NCI-H82 (cell line): ENCODE results near the gene NDEL1.

ENCODE experiments used
- DNase-seq: peaks from one replicate; lab custom pipeline; 2025; lab: John Stamatoyannopoulos, UW

Gene NDEL1

DNA sequence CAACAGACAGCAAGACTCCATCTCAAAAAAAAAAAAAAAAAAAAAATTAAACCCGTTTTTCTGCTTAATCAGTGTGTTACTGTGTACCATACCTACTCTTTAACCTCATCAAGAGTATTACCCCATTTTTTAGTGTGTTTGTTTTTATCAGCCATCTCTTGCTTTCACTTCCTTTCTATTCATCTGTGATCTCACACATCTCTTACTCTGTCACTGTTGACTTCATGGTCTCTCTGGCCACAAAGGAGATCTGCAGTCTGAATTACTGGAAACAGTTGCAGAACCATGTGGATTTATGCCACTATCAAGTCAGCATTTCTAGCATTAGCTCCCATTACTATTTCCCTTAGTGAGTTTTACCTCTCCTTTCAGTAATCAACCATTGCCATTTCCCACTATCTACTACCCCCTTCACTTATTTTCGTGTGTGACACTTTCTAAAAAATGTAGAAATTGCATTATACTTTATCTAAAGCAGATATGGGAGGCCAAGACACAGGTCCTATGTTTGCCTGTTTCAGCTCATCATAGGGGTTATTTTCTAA, 20.1 kb downstream of the NDEL1 start:
- DNase-seq, result no peak

DNA sequence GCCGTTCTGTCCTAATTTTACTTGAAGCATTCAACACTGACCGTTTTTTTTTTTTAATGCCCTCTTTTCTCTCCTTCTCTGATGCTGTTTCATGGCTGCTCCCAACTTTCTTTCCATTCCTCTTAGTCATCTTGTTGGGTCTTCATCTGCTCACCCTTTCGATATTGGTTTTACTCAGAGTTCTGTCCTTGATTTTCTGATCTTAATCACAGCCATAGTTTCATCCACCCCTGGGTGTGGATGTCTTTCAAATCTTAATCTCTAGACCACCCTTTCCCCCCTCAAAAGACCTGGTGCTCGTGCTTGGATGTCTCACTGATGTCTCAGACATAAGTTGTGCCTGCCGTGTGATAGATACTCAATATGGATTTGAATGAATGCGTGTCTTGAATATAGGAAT, 22.4 kb downstream of the NDEL1 start:
- DNase-seq, result no peak

DNA sequence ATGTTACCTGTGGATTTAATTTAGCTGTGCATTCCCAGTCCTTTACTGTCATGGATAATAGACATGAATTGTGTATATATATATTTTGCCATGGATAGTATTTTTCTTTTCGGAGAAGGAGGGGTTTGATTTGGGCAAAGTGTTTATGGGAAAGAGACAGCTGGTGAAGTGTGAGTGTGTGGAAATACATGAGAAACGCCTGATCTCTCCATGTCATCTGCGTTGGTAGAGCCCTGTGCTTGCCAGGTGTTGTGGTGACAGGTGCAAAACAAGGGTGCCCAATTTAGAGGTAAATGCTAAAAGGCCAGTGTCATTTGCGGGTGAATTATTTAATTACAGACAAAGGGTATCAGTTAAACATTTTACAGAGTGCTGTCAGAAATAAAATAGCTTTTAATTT, 23.4 kb downstream of the NDEL1 start:
- no peak for DNase-seq

DNA sequence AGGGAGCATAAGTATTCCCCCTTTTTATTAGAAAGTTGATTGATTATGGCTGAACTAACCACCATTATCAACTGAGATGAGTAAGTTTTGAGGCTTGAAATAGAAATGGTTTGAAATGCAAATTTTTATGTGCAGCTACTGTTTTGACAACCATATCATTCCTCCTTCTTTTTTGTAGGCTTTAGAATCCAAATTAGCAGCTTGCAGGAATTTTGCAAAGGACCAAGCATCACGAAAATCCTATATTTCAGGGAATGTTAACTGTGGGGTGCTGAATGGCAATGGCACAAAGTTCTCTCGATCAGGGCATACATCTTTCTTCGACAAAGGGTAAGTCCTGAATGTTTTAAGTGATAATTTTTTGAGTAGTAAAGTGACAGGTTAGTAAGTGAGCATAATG, 24.1 kb downstream of the NDEL1 start:
- DNase-seq, result no peak

DNA sequence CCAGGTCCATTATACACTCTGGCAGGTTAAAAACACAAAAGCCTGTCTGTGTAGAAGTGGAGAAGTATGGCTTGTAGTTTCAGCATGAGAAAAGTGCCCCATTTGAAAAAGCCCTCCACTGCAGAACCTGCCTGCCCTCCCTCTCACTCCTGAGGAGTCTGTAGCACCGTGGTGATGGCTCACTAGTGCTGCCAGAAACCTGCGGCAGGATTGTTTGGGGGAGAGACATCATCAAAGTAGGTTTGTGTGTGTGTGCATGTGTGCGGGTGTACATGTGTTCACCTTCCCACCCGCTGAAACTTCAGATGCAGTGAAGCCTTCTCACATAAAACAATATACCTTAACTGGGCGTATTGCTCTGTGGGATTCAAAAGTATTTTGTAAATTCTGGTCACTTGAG, 26.9 kb downstream of the NDEL1 start:
- no peak for DNase-seq

DNA sequence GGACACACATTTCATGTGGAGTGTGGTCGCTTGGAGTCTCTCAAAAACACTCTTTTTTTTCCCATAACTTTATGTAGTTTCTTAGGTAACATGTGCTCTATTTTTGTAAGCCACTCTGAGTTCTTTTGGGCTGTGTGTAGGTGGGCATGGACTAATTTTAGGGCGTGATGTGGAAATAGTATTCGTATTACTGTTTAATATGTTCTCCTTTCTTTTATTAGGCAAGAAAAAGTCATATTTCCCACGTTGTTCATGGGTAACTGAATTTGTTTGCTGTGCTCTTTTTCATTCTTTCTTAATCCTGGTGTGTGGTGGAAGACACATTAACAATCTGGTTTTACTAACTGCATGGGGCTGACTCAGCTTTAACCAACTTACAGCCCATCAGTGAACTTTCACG, 27.4 kb downstream of the NDEL1 start:
- no peak for DNase-seq

DNA sequence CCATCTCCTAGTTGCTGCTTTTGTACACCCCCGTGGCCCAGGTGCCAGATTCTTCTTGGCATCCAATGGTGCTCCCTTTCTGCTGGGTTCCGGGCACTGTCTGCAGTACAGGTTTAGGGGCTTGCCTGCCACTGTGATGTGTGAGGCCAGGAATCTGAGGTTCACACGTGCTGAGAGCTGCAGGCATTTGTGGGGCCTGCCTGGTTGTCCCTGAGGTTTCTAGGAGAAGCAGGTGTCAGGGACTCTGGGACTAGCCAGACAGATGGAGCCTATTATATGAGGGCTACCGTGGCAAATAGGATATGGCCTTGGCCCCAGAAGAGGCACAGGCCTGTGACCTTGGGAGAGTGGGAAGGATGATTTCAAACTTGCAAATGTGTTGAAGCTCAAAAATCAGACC, 29.3 kb downstream of the NDEL1 start:
- peak; percentile 25 for DNase-seq

DNA sequence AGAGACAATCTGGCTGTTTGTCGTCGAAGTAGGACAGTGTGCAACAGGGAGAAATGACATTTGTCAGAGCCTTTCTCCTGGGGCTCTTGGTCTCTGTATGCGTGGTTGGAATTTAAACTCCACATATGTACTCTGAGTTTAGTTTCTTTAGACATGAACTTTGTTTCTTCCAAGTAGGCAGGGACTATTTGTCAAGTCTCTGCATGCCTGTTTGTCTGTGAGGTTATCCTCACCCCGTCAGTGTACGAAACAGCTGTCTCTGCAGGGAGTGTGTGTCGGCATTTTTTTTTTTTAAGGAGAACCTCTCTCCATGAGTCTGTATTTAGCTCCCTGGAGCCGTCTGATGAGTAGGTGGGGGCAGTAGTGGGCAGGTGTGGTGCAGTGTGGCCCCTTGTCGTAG, 29.7 kb downstream of the NDEL1 start:
- DNase-seq, result no peak

DNA sequence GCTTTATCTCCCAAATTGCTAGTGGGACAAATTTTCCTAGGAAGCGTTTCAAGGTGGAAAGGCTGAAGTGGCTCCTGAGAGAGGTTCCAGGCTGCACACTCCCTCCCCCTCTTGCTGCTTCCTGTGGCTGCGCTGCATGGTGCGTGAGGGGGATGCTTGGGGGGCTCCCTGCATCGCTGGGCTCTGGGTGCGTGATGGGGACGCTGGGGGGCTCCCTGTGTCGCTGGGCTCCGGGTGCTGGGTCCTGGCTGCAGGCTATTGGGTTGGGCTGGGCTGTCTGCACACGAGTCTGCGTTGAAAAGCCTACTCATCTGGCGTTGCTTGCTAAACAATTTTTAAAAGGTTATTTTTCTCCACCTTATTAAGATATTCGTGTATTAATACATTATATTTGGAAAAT, 30.1 kb downstream of the NDEL1 start:
- DNase-seq, result no peak

DNA sequence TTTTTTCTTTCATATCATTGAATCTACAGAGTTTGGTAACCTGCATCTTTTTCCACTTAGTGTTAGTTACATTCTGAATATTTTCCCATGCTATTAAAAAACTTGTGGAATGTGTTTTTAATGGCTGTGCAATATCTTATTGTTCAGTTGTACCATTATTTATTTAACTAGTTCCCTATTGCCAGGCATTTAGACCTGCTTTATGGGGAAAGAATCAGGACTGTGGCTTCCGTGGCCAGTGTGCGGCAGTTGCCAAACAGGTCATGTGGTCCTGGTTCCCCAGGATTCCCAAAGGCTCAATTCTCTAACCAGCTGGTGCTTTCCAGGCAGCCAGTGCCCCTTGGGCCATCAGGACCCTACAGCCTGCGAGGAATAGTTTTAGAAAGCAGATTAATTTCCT, 30.8 kb downstream of the NDEL1 start:
- DNase-seq, result no peak

DNA sequence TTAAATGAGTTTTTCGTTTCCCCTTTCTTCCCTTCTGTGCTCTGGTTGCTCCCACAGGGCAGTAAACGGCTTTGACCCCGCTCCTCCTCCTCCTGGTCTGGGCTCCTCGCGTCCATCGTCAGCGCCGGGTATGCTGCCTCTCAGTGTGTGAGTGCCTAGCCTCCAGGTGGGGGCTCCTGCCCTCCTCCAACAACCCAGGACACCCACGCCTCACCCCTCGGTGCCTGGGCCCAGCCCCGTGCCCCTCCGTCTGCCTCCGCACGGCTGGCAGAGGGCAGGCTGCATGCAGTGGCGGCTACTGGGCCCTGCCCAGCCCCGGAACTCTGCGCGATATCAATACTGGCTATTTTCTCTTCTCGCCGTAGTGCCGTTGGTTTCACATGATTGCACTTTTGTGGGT, 31.2 kb downstream of the NDEL1 start:
- no peak for DNase-seq

DNA sequence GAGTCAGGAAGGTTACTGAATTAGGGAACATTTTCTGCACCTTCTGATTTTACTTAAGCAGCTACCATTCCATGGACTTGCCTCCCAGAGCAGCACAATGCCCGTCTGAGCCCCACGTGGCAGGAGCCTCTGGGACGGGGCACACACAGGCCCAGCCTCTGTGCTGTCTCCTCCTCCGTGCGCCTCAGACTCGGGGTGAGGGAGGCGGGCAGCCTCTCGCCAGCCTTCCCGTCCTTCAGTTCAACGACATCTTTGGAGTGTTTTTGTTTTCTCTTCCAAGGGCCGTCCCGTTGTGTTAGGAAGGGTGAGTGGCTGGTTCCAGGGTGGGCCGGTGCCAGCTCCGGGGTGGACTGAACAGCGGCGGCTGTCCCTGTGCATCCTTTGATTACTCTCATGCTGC, 31.8 kb downstream of the NDEL1 start:
- no peak for DNase-seq

DNA sequence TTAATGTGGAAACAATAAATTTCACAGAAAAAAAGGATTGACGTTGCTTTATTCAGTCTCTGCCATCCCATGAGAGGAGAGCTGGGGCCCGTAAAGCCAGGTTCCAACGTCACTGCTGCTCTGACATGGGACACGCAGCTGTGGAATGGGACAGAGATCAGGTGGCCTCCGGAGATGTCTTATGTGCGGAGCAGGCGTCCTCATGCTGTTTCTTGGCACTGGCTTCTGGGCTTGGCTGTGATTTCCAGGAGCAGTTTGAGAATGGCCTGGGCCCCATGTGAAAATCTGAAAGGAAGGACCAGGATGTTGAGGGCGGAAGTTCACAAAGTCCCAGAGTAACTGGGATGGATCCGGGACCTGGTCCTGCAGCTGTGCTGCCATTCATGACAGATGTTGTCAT, 32.4 kb downstream of the NDEL1 start:
- no peak for DNase-seq

DNA sequence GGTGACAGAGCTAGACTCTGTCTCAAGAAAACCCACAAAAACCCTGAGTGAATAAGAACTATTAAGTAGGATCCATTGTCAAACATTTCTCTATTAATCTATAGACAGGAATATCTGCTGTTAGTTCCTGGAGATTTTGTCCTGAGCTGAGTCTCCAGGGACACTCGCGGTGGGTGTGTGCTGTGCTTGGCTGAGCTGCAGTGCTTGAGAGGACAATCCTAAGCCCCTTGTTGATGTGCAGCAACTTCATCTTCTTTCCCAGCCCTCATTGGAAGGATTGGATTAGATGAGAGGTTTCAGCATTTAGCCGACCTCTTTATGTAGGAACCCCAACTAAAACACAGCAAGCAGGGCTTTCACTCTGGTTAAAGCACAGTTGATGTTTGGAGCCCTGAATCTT, 33.3 kb downstream of the NDEL1 start:
- peak; percentile 32 for DNase-seq

DNA sequence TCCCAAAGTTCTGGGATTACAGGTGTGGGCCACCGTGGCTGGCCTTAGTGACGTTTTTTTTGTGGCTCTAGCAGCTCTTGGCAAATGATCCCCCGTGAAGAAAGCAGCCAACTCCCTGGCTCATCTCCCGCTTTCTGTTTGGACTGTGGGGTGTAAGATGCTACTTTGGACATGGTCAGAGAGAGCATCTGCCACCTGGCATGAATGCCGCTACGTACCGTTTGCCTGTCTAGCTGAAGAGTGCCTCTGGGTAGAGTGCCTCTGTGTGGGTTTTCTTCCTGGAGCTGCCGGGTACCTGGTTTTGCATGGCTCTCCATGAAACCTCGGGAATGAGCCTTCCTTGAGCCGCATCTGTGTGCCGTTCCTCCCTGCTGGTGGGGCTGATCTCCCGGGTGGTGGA, 34.3 kb downstream of the NDEL1 start:
- DNase-seq, result no peak

DNA sequence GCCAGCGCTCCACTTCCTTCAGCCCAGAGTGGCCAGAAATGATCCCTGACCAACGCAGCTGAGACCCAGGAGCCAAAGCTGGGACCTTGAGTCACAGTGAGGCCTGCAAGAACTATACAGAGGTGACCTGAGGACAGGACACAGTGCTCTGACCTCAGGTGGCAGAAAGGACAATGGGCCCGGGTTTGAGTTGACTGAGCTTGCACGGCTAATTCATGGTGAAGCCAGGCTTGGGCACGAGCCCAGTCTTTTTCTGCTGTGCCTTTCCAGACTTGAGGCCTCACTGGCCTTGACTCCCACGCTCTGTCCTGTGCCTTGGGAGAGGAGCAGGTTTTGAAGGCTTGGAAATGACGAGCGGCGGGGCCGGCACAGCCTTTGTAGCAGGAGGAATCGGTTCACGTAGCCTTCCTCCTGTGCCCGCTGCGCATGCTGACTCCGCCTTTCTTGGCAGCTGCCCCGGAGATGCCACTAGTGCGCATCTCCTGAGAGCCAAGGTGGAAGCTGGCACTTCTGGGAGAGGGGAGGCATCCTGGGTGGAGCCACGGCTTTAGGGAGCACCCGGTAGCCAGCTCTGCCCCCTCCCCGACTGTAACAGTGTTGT, 34.9 kb downstream of the NDEL1 start:
- no peak for DNase-seq

DNA sequence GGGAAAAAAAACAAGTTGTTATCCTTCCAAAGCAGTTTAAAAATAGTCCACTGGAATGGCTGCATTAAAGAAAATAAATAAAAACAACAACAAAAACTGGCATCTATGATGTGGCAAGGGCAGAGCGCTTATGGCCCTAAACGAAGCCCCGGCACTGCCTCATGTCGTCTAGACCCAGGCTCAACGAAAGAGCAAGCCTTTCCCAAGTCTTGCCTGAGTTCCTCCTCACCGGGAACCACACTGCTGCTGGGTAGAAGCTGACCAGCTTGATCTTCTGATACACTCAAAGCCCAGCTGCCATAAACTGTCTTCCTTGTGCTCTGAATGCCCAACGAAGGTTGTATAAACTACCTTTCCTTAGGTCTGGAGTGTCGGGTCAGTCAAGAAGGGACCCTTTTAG, 37.0 kb downstream of the NDEL1 start:
- DNase-seq, result no peak

DNA sequence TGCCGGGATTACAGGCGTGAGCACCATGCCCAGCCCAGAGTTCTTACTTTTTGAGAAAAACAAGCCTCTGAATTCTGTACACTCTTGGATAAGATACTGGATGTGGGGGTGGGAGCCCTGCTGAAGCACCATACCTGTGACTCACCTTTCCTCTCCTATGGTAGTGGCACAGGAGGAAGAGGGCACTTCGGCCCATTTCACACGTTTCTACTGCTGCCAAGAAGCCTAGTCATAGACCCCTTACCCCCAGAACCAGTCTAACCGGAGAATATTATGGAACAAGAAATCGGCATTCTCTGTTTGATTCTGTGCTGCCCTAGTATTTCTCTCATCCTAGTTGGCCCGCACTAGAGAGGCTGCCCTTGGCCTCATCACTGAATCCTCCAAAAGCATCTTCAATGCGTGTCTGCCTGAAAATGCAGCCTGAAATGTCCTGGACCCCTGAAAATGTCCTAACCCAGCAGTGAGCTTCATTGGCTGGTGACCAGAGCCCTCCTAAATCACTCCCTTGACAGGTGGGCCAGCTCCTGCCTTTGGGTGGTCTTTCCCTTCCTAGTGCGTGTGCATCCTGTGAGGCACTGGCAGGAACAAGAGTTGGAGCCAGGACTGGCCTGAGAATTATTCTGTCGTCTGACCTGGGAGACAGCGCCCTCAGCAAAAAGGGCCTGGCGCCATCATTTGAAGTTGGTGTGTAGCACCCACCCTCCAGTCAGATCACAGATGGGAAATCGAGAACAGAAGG, 37.9 kb downstream of the NDEL1 start:
- no peak for DNase-seq

DNA sequence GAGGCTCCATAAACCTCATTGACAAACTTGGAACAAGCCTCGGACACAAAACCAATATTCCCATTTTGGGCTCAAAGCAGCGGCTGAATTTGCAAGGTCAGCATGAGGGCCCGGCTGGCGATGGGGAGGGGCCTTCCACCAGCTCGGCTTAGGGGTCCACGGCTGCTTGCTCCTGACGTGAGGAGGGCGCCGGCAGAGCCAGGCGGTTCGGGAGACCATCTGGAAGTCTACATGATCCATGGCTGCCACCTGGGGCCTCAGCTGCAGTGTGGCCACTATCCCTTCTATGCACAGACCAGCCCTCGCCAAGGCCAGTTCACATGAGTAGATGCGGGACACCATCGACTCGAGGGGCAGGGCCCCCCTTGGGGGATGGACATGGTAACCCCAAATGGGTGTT, 39.1 kb downstream of the NDEL1 start:
- DNase-seq, result no peak

DNA sequence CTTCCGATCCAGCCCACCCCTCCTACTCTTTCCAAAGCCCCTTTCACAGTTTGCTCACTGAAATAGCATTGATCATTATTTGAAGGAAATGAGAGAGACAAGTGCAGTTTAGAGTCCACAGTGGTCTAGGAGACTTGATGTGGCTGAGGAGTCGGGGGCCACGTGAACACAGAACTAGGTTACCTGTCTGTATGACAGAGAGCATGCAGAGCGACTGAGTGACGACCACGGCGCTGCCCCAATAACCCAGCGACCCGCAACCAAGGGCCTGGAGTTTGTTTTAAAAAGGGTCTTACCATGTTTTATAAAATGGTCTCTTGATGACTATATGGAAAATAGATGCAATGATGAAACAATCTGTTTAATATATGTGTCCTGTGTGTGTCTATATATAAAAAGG, 39.5 kb downstream of the NDEL1 start:
- no peak for DNase-seq

DNA sequence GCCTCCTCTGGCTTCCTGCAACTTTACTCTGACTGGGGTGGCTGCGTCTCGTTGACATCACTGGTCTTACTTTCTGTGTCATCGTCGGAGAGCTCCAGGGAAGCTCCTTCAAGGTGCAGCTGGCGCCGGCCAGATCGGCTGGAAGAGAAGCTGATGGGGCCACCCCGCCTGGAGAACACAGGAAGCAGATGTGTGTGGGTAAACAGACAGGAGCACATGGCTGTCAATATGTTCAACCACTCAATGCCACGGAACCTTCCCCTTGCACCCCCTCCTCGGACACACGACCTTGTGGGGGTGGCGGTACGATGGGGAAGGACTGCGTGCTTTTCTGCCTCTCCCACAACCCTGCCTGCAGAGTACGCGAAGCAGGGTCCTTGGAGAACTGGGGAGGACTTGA, 40.1 kb downstream of the NDEL1 start:
- no peak for DNase-seq

DNA sequence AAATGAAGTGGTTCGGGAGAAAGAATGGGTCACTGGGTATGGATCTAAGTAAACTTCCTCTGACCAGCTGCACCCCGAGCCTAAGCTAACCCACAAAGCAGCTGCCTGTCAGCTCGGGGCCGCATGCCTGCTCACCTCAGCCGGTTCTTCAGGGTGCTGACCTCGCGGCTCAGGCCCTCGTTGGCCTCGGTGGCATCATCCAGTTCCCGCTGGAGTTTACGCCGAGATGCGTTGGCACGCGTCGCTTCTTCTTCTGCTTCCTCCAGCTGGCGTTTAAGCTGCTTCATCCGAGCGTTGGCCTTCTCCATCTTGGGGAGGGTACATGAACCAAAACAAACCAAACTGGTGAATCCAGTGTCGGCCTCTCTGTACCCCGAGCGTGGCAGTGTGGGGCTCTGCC, 41.1 kb downstream of the NDEL1 start:
- DNase-seq, result no peak

DNA sequence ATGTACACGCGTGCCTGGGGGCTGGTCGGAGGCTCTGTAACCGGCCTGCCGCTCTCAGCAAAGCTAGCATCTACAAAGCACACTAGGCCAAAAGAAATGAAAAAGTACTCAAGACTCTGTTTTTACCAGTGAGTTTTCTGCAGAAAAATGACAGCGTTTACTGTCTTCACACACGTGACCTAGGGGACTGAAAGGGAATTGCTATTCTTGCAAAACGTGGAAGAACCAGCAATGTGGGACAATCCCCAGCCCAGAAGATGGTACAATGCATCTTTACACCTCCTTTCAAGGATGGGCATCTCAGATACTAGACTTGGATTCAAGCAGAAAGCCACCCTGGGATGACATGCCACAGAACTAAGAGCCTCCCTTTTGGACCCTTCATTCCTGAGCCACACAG, 41.5 kb downstream of the NDEL1 start:
- no peak for DNase-seq
